Measurements from ENCODE around the gene UBASH3B.
"Not testable (repeated sequence)": the region's sequence is repeated elsewhere in the genome, so short reads cannot be mapped to it uniquely, and the experiment has no call there.

UBASH3B gene

DNA sequence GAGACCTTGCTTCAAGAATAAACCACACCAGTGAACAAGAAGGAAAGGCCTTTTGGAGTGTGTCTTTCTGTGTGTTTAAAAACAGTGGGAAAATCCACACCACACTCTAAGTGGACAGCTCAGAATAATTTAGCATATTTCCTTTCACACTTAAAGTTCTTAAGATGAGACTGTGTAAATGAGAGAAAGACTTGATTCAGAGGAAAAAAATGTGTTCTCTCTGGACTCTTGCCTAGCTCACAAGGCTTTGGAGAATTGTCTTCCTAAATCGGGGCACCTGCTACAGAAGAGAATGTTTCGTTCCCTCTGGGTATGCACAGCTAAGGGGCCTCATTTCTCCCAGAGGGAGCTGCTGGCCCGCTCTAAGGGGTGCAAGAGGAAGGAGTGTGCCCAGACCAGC lies 154.3 kb downstream of the UBASH3B start:
- no peak for DNase-seq (ENCODE audit: low read depth in 2 of 2)

DNA sequence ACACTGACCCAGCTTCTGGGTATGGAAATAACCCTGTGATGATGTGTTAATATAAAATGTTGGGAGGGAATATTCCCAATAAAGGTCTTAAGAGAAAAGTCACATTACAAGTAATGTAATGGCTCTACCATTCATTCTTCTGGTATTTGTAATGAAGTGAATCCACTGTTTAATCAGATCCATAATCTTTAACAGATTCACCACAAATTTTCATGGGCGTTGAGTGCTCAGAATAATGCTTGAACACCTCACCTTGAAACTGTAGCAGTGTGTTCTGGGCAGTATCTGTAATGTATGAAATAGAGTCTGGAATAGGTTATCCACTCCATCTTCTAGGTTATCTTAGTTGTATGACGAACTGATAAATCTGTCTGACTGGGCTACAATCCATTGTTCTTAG lies 156.2 kb downstream of the UBASH3B start:
- DNase-seq (ENCODE audit: low read depth in 2 of 2): no peak

DNA sequence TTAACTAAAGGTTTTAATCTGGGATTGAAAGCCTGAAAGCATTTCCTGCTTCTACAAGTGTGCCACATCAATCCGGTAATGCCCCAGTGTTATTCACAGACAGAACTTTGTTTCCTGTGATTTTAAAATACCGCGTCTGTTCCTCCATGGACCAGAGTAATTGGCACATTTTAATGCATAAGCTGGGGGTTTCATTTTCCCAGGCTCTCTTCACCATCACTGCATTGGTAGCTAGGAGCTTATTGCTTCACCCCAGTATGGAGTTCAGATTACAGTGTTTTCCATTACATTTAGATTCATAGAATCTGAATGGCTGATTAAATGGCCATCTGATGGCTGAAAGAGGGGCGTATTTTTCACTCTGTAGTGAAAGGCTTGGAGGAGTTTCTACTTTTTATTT lies 157.1 kb downstream of the UBASH3B start:
- DNase-seq (ENCODE audit: low read depth in 2 of 2): no peak

DNA sequence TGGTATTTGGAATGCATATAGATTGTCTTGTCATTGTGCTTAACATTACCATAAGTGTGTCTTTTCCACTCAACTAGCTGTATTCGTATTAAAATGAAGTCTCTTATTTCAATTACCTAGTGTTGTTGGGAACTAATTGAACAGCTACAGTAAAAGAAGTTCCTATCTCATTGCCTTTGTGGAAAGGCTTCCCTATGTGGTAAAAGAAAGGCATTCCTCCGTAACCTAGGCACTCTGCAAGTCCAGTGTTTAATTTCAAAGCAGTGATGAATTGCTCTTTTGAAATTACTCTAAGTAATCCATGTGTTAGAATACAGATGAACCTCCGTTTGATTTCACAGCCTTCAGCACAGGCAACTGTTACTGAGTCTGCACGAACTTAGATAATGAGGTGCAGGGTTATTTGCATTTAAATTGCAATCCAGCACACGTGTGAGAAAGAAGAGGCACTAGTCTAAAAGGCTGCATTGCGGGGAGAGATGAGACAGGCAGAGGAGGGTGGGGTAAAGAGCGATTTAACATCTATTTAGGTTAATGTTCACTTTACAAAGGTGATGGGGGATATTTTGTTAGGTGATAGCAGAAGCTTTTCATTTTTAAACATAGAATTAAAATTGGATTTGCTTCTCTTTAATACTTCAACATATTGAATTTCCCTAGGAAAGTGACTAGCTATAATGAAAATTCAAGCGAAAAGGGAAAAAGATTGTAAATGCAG lies 157.8 kb downstream of the UBASH3B start:
- no peak for DNase-seq (ENCODE audit: low read depth in 2 of 2)

DNA sequence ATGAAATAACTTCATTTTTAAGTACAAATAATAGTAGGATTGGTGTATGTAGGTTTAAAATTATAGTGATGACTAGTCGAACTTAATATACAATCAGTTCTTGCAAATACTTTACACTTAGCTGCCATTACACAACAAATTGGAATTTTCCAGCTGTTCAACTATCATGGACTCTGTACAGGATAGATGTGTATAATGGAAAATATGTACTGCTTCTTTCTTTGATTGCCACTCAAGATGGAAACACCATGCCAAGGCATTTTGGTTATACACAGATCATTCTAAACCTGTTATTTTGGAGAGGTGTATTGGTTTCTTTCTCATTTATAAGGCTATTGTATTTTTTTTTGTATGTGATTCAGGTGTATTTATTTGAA lies 158.4 kb downstream of the UBASH3B start:
- no peak for DNase-seq (ENCODE audit: low read depth in 2 of 2)

DNA sequence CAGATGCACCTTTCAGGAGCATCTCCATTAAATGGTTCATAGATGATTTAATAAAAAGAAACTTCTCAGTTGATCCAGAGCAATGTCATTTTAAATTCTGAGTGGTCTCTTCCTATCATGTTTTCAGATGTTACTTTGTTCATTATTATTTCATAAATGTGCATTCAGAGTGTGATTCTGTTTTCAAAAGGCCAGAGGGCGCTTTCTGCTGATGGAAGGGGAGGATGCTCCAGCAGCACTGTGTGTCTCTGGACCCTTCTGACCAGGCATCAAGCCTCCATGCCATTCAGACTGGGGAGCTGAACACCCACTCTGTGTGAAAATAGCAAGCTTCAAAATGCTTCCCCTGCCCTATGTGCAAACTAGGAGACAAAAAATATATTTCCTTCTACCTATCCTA lies 158.9 kb downstream of the UBASH3B start:
- no peak for DNase-seq (ENCODE audit: low read depth in 2 of 2)

DNA sequence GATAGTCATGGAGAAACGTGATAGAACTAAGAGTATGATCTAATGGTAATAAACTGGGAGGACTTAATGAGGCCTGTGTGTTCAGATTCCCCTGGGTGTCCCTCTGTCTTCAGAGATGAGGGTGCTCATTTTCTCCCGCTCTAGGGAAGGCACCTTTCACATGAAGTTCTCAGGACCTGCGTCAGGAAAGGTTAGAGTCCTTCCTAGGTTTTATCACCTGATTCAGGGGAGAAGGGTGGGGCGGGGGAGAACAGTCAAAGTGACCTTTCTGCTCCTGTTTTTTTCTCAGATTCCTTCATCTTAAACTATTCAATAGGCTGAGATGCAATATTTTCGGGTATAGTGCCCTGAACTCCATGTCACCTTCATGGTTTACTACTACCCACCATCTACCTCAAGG lies 160.4 kb downstream of the UBASH3B start:
- no peak for DNase-seq (ENCODE audit: low read depth in 2 of 2)

DNA sequence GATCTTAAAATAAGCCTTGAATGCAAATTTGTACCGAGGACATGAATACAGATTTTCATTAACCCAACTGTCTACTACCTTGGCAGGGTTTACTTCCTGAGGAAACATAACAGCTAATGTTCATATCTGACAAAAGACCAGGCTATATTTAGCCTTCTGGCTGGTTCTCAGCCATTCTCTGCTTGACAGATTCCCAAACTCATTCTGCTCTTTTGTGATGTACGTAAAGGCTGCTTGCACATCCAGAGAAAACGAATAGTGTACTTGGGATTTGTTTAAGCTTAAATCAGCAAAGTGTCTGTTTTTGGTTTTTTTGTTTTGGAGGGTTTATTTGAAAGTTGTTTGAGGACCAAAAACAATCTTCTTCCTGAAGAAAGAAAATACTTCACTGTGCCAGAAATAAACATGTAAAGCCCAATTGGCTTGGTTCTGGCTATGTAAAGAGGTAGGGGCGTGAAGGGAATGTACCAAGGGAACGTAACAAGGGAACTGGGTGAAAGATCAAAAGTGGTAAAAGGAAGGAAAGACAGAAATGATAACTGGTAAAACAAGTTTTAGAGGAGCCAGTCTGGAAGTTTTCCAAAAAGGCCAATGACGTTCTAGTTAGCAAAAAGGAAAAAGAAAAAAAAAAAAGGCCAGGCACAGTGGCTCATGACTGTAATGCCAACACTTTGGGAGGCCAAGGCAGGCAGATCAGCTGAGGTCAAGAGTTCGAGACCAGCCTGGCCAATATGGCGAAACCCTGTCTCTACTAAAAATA lies 161.4 kb downstream of the UBASH3B start:
- DNase-seq (ENCODE audit: low read depth in 2 of 2): no peak

DNA sequence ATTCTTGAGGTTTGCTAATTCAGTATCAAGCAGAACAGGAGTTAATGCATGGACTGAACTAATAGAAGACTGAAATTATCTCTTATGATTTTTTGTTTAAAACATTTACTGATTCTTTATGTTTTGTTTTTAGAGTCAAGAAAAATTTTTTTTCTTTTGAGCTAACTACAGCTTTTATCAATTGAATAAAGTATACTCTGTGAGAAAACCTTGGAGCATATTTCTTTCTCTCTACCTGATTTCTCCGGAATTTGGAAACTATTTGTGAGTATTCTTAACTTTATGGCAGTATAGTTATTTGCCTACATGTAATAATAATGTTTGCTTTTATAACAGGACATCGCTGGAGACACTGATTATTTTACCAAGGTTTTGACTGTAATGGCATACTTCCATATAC lies 164.6 kb downstream of the UBASH3B start:
- no peak for DNase-seq (ENCODE audit: low read depth in 2 of 2)

DNA sequence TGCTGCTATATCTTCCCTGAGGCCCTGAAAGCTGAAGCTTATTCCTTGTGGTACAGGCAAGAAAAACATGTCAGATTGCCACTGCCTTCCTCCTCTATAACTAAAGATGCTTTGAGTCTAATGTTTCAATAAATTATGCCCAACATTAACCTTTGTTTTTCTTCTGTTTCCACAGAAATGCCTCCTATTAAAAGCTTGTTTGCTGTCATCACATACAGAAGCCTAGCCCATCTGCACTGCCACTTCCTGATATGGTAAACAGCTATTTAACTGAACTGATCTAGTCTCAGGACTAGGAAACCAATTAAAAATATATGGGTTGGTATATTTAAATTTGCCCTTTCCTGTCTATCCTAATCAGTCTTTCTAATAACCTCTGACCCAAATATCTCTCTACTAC lies 165.6 kb downstream of the UBASH3B start:
- DNase-seq (ENCODE audit: low read depth in 2 of 2): no peak

DNA sequence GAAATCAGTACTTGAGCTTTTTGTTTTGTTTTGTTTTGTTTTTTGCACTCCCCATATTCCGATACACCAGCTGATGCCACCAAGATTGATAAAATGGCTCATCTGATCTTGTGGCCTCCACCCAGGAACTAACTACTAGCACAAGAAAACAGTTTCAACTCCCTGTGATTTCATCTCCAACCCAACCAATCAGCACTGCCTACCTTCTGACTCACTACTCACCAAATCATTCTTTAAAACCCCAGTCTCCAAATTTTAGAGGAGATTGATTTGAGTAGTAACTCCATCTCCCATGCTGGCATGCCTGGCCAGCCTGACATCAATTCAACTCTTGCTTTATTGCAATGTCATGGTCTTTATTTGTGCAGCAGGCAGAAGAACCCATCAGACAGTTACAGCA lies 166.7 kb downstream of the UBASH3B start:
- DNase-seq (ENCODE audit: low read depth in 2 of 2): no peak

DNA sequence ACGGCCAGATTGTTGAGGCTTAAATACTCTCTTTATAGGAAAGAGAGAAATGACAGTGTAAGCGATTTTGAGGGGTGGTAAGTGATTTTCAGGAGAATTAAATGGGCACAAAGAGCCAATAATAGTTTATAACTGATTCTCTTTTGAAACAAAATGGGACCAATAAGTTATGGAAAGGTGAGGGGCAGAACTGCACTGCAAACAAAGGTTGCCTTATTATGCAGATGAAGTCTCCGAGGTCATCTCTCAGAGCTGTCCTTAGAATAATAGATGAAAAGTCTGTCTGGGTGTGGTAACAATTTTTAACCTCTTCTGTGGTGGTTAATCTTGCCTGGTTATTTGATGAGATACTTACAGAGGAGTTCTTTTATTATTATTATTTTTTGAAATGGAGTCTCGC lies 168.0 kb downstream of the UBASH3B start:
- no peak for DNase-seq (ENCODE audit: low read depth in 2 of 2)

DNA sequence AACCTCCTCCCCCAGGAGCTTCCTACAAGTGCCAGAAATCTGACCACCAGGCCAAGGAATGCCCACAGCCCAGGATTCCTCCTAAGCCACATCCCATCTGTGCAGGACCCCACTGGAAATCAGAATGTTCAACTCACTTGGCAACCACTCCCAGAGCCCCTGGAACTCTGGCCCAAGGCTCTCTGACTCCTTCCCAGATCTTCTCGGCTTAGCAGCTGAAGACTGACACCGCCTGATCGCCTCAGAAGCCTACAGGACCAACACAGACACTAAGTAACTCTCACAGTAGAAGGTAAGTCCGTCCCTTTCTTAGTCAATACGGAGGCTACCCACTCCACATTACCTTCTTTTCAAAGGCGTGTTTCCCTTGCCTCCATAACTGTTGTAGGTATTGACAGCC lies 173.8 kb downstream of the UBASH3B start:
- not testable (repeated sequence) for DNase-seq (ENCODE audit: low read depth in 2 of 2)

DNA sequence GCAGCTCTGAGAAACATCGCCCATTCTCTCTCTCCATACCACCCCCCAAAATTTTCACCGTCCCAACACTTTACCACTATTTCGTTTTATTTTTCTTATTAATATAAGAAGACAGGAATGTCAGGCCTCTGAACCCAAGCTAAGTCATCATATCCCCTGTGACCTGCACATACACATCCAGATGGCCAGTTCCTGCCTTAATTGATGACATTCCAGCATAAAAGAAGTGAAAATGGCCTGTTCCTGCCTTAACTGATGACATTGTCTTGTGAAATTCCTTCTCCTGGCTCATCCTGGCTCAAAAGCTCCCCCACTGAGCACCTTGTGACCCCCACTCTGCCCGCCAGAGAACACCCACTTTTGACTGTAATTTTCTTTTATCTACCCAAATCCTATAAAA lies 176.8 kb downstream of the UBASH3B start:
- not testable (repeated sequence) for DNase-seq (ENCODE audit: low read depth in 2 of 2)

DNA sequence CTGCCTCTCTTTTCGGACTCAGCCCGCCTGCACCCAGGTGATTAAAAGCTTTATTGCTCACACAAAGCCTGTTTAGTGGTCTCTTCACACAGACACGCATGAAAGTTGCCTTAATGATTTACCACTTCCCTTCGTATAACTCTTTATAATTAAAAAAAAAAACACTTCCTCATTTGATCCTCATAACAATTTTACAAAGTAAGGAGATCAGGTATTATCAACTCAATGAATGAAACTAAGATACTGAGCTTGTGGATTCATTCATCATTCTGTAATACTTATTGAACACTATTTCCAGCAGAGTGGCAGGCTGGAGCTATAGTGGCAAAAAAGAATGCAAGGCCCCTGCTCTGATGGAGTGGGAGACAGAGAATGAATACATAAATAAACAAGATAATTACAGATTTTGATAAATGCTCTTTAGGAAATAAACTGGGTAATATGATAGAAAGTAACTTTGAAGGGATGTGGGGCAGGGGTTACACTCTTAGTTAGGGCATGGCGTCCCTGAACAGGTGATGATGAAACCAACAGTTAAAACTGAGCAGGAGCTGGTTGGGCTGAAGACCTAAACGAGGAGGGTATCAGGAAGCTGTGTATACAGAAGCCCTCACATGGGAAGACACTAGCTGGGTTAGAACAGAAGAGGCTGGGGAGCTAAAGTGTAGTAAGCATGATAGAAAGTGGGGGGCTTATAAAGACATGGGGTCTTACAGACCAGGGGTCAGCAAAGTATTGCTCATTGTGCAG lies 177.4 kb downstream of the UBASH3B start:
- DNase-seq (ENCODE audit: low read depth in 2 of 2): no peak

DNA sequence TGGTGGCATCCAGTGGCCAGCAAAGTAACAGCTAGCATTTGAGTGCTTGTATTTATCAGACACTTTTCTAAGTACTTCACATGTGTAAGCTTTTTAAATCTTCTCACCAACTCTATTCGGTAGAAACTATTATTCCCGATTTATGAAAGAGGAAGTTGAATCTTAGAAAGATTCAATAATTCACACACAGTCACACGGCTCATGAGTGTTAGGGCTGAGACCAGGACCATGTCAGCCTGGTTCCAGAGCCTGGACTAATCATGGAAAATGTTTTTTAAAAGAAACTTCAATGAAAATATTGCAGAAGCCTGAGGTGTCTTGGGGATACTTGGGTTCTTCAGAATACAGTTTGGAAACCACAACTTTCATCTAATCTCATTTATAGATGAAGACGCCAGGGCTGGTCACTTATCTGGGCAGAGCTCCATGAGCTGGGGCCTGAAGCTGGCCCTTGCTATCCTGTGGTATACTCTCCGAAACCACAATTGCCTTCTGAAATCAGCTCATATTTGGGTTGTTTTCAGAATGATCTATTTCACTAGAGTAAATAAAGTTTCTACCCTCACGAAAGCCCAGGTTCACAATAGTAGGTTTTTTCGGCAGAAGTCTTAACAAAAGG lies 178.4 kb downstream of the UBASH3B start:
- DNase-seq (ENCODE audit: low read depth in 2 of 2): no peak

DNA sequence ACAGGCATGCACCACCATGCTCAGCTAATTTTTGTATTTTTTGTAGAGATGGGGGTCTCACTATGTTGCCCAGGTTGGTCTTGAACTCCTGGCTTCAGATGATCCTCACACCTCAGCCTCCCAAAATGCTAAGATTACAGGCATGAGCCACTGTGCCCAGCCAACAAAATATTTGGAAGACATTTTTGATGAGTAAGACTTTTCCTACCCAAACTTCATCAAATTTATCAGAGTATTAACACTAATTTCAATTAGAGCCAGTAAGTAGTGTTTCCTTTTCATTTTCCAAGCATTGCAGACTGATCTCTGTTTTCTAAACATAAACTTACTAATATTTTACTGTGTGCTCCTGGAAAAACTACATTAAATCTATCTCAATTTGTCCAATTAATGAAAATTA lies 181.4 kb downstream of the UBASH3B start:
- DNase-seq (ENCODE audit: low read depth in 2 of 2): no peak

DNA sequence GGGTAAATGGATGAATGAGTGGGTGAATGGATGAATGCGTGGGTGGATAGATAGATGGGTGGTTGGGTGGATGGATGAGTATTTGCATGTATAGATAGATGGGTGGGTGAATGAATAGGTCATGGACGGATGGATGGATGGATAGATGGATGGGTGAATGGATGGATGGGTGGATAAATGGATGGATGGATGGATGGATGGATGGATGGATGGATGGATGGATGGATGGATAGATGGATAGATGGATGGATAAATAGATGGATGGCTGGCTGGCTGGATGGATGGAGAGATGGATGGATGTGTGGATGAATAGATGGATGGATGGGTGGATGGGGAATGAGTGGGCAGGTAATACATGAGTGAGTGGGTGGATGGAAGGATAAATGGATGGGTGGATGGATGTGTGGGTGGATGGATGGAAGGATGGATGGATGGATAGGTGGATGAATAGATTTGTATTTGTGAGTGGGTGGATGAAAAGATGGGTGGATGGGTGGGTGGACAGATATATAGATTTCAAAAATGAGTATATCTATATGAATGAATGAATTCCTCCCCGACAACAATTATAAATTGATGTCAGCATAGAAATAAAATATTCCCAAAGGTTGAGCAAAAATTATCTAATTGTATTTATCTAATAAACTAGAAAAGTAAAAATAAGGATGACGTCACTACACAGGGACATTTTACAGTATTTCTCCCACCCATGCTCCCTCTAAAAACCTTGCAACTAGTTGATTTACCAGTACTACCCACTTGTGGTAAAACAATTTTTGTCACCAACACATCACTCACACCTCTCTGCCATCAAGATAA lies 182.2 kb downstream of the UBASH3B start:
- no peak for DNase-seq (ENCODE audit: low read depth in 2 of 2)

DNA sequence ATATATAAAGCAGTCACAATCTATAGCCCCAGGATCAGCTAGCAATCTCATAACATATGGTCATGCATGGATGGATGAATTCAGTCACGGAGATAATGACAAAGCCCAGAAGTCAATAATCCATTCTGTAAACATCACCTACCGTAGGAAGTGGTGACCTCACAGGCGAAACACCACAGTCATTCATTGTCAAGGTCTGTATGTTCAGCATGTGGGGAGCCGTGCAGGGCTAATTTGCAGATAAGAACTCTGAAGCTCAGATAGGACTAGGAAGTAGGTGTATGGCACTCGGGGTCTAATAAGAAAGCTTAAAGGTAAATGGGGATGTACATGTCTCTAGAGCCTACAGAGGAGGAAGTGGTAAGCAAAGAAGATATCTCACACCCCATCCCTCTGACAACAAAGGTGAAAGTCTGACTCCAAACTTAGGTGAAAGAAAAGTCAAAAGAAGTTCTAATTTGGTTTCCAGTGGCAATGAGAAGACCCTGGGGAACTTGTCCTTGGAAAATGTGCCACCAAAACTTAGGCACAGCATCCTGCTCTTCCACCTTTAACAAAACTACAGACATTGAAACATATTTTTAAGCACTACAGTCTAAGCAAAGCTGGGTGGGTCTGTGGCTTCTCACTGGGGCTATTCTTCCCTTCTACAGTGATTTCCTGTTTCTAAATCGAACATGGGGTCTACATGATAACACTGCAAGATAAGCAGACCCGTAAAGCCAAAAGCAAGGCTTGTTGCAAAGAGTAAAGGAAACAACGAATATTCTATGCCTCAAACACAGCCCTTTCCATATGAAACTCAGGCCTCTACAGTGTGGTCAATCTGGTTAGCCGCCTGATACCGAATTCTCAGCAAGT lies 188.0 kb downstream of the UBASH3B start:
- peak; percentile 32 to 45 for DNase-seq (ENCODE audit: low read depth in 2 of 2)

DNA sequence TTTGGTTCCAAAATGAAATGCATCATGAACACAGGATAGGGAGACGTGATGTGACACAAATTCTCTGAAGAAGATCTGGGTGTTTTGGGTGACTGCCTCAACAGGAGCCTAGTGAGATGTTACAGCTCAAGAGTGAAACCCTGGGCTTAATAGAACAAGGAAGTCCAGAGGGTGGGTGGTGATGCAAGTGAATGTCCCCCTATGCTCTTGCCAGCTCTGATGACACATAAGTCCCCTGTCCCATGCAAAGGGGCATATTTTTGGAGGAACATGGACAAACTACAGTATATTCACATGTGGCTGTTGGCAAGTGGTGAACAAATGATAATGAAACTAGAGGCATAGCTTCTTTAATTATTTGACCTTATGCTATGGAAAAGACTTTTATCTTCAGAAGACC lies 191.9 kb downstream of the UBASH3B start:
- DNase-seq (ENCODE audit: low read depth in 2 of 2): no peak

DNA sequence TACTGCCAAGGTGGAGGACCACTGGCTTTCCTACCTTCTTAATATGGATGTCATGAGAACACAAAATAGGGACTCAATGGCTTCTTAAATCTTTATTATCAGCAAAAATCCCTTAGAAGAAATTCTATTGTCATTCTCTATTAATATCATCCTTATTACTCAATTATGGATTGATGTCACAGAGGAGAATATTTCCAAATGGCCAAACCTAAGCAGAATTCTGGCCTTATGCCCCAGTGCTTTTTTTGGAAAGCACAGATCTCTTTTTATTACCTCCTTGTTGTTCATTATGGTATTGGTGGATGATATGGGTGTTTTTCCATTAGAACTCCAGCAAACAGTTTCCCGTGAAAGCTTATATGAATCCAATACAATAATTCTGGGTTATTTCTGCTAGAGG lies 192.7 kb downstream of the UBASH3B start:
- no peak for DNase-seq (ENCODE audit: low read depth in 2 of 2)

All from stimulated activated CD8-positive, alpha-beta memory T cell treated with anti-CD3 and anti-CD28 coated beads, Interleukin-15, amount 100 ng/mL, for 48 hours (primary cell).